Panc1 (cell line): ENCODE data around the gene GALNTL6. TPM values are rescaled to one million over a fixed set of nuclear protein-coding genes. Genes with fewer than 3 reads are reported as not detected.

Experiments
- ATAC-seq: fragments of 200-7000 bp; cut with Tn5 transposase; 2 replicates; pipeline ENCODE4 v1.9.1; 2020; ENCODE audit warnings: mild to moderate bottlenecking, moderate library complexity
- BruUV-seq: library from RNA; stranded (reverse); fragments of 400-500 nt; replicated peaks from 2 replicates; lab custom pipeline; 2021; lab: Mats Ljungman, UMichigan
- CTCF ChIA-PET: fragments of 300-600 bp; sonication (Branson Sonifier 250); formaldehyde crosslinking; loops from one replicate; lab custom pipeline; 2022; ENCODE audit warnings: antibody characterized with exemption; lab: Charles Lee
- POLR2A ChIA-PET: fragments of 300-600 bp; sonication (Branson Sonifier 250); formaldehyde crosslinking; loops from one replicate; lab custom pipeline; 2022; ENCODE audit warnings: antibody characterized with exemption; lab: Charles Lee
- DNase-seq: peaks from one replicate; pipeline ENCODE4 v3.0.0-alpha.2; 2010; ENCODE audit warnings: low read depth, low spot score
- H3K27ac ChIP-seq: 2 replicates; pipeline ENCODE4 v1.5.1; 2011; ENCODE audit warnings: mild to moderate bottlenecking, low read length, inconsistent platforms
- H3K27me3 ChIP-seq: fragments of 200-500 bp; sonication (Bioruptor generic); 2 replicates; pipeline ENCODE4 v1.6.0; 2014; ENCODE audit warnings: low read length, inconsistent platforms; ENCODE audit not compliant: control insufficient read depth, insufficient read depth
- H3K36me3 ChIP-seq: fragments of 200-500 bp; sonication (Bioruptor generic); 2 replicates; pipeline ENCODE4 v1.5.1; 2014; ENCODE audit warnings: inconsistent platforms, mild to moderate bottlenecking, low read length, moderate library complexity; ENCODE audit not compliant: control insufficient read depth, insufficient read depth
- H3K4me1 ChIP-seq: 2 replicates; pipeline ENCODE4 v1.5.1; 2011; ENCODE audit warnings: inconsistent platforms, mild to moderate bottlenecking, low read length, moderate library complexity; ENCODE audit not compliant: control insufficient read depth, insufficient read depth
- H3K4me3 ChIP-seq, 2 experiments: 2 replicates each; pipeline ENCODE4 v1.5.1; 2011 to 2012; ENCODE audit warnings: low read depth in 2 of 2, low read length in 2 of 2, mild to moderate bottlenecking in 2 of 2, inconsistent platforms in 1 of 2, moderate library complexity in 1 of 2
- H3K9me3 ChIP-seq: fragments of 200-500 bp; sonication (Bioruptor generic); 2 replicates; pipeline ENCODE4 v1.5.1; 2014; ENCODE audit warnings: low read depth, mild to moderate bottlenecking, inconsistent platforms, low read length, moderate library complexity; ENCODE audit not compliant: control insufficient read depth, insufficient read depth
- POLR2AphosphoS5 ChIP-seq: IDR thresholded peaks from 2 replicates; pipeline ENCODE4 v1.6.1; 2012; ENCODE audit warnings: mild to moderate bottlenecking, low read depth, low read length, moderate library complexity
- REST ChIP-seq, 2 experiments: IDR thresholded peaks; 2 replicates each; pipeline ENCODE4 v1.6.1; 2011 to 2012; ENCODE audit warnings: low read depth in 2 of 2, control low read depth in 1 of 2, low read length in 1 of 2, mild to moderate bottlenecking in 1 of 2, moderate library complexity in 1 of 2; ENCODE audit not compliant: insufficient read depth in 1 of 2
- SIN3A ChIP-seq: IDR thresholded peaks from 2 replicates; pipeline ENCODE4 v1.6.1; 2012; ENCODE audit warnings: low read depth, mild to moderate bottlenecking, low read length, moderate library complexity, borderline replicate concordance; ENCODE audit not compliant: insufficient read depth
- TCF7L2 ChIP-seq: IDR thresholded peaks from 2 replicates; pipeline ENCODE4 v1.6.1; 2011; ENCODE audit warnings: mild to moderate bottlenecking, low read depth, low read length, inconsistent platforms
- in situ Hi-C: cut with HindIII; loops from 2 replicates; pipeline ENCODE4 v1.10.0; 2016; ENCODE audit warnings: low sequenced_read_pairs, low pct_unique_long_range_greater_than_20kb
- intact Hi-C: fragments of 100-400 bp; cut with micrococcal nuclease; formaldehyde crosslinking; loops from one replicate; pipeline ENCODE4 v1.10.0; 2022; ENCODE audit not compliant: unreplicated experiment
- total RNA-seq: library from RNA; stranded (reverse); gene quantifications from one replicate; pipeline ENCODE4 v1.2.1, GENCODE V29; 2021; ENCODE audit not compliant: unreplicated experiment
- TF ChIP-seq, protein P1 (sequence below): fragments of 450-650 bp; IDR thresholded peaks from 2 replicates; pipeline ENCODE4 v1.5.1; 2017; ENCODE audit warnings: mild to moderate bottlenecking

The GALNTL6 gene
- total RNA-seq, 1 experiment from 2014 or later = not detected

GRCh38 chr4:172942840-172943239, 1129.6 kb downstream of the GALNTL6 start:
- no TSS peak for BruUV-seq
- no peaks in the 10 kb centered on the region for H3K36me3 ChIP-seq
- no peaks in the 10 kb centered on the region for H3K27me3 ChIP-seq
- H3K9me3 ChIP-seq = no peaks in the 10 kb centered on the region
- ATAC-seq (no peak), DNase-seq (no peak)
- in situ Hi-C loops (no loop called here), intact Hi-C loops (no loop called here)
- no peak overlapping the region for H3K4me3 ChIP-seq
- POLR2A ChIA-PET = interaction anchor here (0.5 kb wide), 1 partner anchor 41 kb away, joined by 5 read pairs; no protein-coding TSS in a partner anchor
- CTCF ChIA-PET = no interaction called here
- no peak overlapping the region for H3K27ac ChIP-seq
- no peaks in the 10 kb centered on the region for H3K4me1 ChIP-seq
- TF ChIP-seq, protein P1, sequence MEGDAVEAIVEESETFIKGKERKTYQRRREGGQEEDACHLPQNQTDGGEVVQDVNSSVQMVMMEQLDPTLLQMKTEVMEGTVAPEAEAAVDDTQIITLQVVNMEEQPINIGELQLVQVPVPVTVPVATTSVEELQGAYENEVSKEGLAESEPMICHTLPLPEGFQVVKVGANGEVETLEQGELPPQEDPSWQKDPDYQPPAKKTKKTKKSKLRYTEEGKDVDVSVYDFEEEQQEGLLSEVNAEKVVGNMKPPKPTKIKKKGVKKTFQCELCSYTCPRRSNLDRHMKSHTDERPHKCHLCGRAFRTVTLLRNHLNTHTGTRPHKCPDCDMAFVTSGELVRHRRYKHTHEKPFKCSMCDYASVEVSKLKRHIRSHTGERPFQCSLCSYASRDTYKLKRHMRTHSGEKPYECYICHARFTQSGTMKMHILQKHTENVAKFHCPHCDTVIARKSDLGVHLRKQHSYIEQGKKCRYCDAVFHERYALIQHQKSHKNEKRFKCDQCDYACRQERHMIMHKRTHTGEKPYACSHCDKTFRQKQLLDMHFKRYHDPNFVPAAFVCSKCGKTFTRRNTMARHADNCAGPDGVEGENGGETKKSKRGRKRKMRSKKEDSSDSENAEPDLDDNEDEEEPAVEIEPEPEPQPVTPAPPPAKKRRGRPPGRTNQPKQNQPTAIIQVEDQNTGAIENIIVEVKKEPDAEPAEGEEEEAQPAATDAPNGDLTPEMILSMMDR = no peak
- TF ChIP-seq POLR2AphosphoS5 = no peak
- no peak for TF ChIP-seq SIN3A
- no peak for TF ChIP-seq TCF7L2
- TF ChIP-seq REST (IDR thresholded peaks at IDR 0.05; ENCODE audit: insufficient read depth in 1 of 2, low read depth in 2 of 2, low read length in 1 of 2) = no peak

GRCh38 chr4:172945611-172946010, 1132.4 kb downstream of the GALNTL6 start:
- Histone ChIP-seq H3K36me3 (no peaks in the 10 kb centered on the region), H3K4me3 (no peak overlapping the region), H3K27ac (no peak overlapping the region), H3K4me1 (no peaks in the 10 kb centered on the region), H3K9me3 (no peaks in the 10 kb centered on the region), H3K27me3 (no peaks in the 10 kb centered on the region)
- POLR2A ChIA-PET = no interaction called here
- TF ChIP-seq TCF7L2 (no peak), REST (IDR thresholded peaks at IDR 0.05; ENCODE audit: insufficient read depth in 1 of 2, low read depth in 2 of 2, low read length in 1 of 2) (no peak)
- in situ Hi-C loops (no loop called here), intact Hi-C loops (no loop called here)
- DNase-seq = no peak
- CTCF ChIA-PET = no interaction called here
- no TSS peak for BruUV-seq
- ATAC-seq = no peak
